Heart right ventricle (tissue), 16 donors: ENCODE data around the gene CD24. TPM values are rescaled to one million over a fixed set of nuclear protein-coding genes. Genes with fewer than 3 reads are reported as not detected.

Experiments used
- ATAC-seq, 8 donors: fragments of 200-7000 bp; cut with Tn5 transposase; one replicate each; pipeline ENCODE4 v1.9.1; 2020; ENCODE audit warnings: mild to moderate bottlenecking in 8 of 8, moderate library complexity in 8 of 8, moderate number of reproducible peaks in 1 of 8
- DNase-seq, 2 donors: peaks; one replicate each; pipeline ENCODE4 v3.0.0-alpha.2; 2020
- H3K27ac ChIP-seq, 10 donors: fragments of 200-600 bp; sonication (generic) in 2 of 10; one replicate each; pipeline versions ENCODE4 v1.5.0 to v1.8.0; 2020 to 2022; ENCODE audit warnings: mild to moderate bottlenecking in 3 of 10
- H3K27me3 ChIP-seq, 7 donors: fragments of 200-600 bp; one replicate each; pipeline ENCODE4 v1.8.0; 2021 to 2022; ENCODE audit warnings: mild to moderate bottlenecking in 2 of 7
- H3K36me3 ChIP-seq, 9 donors: fragments of 200-600 bp; sonication (generic) in 1 of 9; one replicate each; pipeline versions ENCODE4 v1.5.0 to v1.8.0; 2020 to 2022; ENCODE audit warnings: mild to moderate bottlenecking in 2 of 9
- H3K4me1 ChIP-seq, 9 donors: fragments of 200-600 bp; sonication (generic) in 1 of 9; one replicate each; pipeline versions ENCODE4 v1.5.0 to v1.8.0; 2020 to 2022; ENCODE audit warnings: mild to moderate bottlenecking in 4 of 9
- H3K4me3 ChIP-seq, 10 donors: fragments of 200-600 bp; sonication (generic) in 2 of 10; one replicate each; pipeline versions ENCODE4 v1.5.0 to v1.8.0; 2020 to 2022; ENCODE audit warnings: mild to moderate bottlenecking in 7 of 10, moderate library complexity in 2 of 10
- H3K9me3 ChIP-seq, 11 donors: fragments of 200-600 bp in 10 of 11; sonication (generic) in 2 of 11; one replicate each; pipeline versions ENCODE4 v1.5.0 to v1.8.0; 2013 to 2022; ENCODE audit warnings: mild to moderate bottlenecking in 2 of 11, control low read depth in 1 of 11, moderate library complexity in 1 of 11
- WGBS, 2 donors: extraction: QIAGEN DNeasy Blood & Tissue Kit; methylation state at CpG; one replicate each; pipeline ENCODE4 v1.1.7; 2013; ENCODE audit warnings: inconsistent platforms in 1 of 2; 5-methylcytosine and 5-hydroxymethylcytosine counted together
- intact Hi-C, 10 donors: fragments of 100-400 bp; cut with DNase I; formaldehyde crosslinking; loops; one replicate each; pipeline versions ENCODE4 v1.11.1 to v1.14.2; 2022
- polyA plus RNA-seq, 2 donors: library from polyadenylated mRNA; stranded (reverse); fragments of 200-250 nt; gene quantifications; one replicate each; pipeline ENCODE4 v1.2.3, GENCODE V29; 2013
- total RNA-seq, 10 donors: library from RNA; stranded (reverse); fragmentation: NEBNext Ultra II Directional in 3 of 10; extraction: Animal tissue kit (Norgen Biotek cat#: 25700) in 3 of 10; gene quantifications; one replicate each; pipeline versions ENCODE4 v1.2.1 to v1.2.4, GENCODE V29; 2021 to 2023
- TF ChIP-seq, protein P1 (sequence below), 9 donors: fragments of 200-600 bp; sonication (generic) in 2 of 9; IDR thresholded peaks; one replicate each; pipeline versions ENCODE4 v1.5.0 to v1.8.0; 2021 to 2022; ENCODE audit warnings: antibody characterized with exemption in 9 of 9, mild to moderate bottlenecking in 5 of 9, moderate library complexity in 1 of 9
- donor health status: Arrhythmogenic right ventricular cardiomyopathy.
- donor health status: ischemic (EF 13 %, LVEDD 7.1; RV severe dilation, severe dysfunction).
- donor health status: healthy with polysubstance abuse.
- donor health status: DM: no; HTN: yes; CAD: no.
- donor health status: DM: no; HTN: no; CAD: no.
- donor health status: ischemic (EF 25% LVEDD 6.9; RV normal size, moderate dysfunction).
- donor health status: ischemic (EF 25% LVEDD 5.7; RV mildly dilated, moderate dysfunction).
- donor health status: healthy.
- donor health status: DM: yes; HTN: yes; CAD: no.
- donor health status: Ischemic cardiomyopathy.
- donor health status: ischemic (EF 35%, LVEDD 5.7; RV mildly dilated, moderate dysfunction).
- donor health status: nonischemic (EF 11% LVEDD 7.7; RV severe dilation, severe dysfunction).
- donor health status: DM: yes; HTN: yes; CAD: no.
- donor health status: PGD.
- donor health status: ischemic (EF 29% LVEDD 5.4; RV normal size, mild dysfunction).
- donor health status: nonischemic (EF 23%, LVEDD 6.1; RV moderate dilation, normal function).

Gene CD24
- total and polyA plus RNA-seq, 12 donors: 0.17 to 1.6 (median 0.61) TPM; not detected in 2

- no peak for DNase-seq
- intact Hi-C loops: no loop called here
- WGBS, 2 donors: 60 to 61% methylated on average over 3 of the region's 3 CpGs
Measured at GRCh38 chr6:106925948-106926347, 48.6 kb downstream of the CD24 start.

DNA sequence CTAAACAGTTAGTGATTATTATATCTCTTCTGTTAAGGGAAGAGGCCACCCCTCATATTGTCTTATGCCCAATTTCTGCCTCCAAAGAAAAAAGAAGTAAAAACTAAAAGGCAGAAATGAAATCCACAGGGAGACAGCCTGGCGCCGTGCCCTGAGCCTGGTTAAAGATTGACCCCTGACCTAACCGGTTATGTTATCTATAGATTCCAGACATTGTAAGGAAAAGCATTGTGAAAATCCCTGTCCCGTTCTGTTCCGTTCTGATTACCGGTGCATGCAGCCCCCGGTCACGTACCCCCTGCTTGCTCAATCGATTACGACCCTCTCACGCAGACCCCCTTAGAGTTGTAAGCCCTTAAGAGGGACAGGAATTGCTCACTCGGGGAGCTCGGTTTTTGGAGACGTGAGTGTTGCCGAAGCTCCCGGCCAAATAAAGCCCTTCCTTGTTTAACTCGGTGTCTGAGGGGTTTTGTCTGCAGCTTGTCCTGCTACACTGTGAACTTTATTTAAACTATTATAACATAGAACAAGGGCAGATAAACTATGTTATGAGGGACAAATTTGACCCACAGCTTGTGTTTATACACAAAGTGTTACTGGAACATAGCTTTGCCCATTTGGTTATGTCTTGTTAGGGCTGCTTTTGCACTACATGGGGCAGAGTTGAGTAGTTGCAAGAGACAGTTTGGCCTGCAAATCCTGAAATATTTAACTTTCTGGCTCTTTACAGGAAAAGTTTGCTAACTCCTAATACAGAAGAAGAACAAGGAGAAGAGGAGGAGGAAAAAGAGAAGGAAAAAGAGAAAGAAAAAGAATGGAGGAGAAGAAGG, 49.6 kb downstream of the CD24 start:
- TF ChIP-seq, protein P1, sequence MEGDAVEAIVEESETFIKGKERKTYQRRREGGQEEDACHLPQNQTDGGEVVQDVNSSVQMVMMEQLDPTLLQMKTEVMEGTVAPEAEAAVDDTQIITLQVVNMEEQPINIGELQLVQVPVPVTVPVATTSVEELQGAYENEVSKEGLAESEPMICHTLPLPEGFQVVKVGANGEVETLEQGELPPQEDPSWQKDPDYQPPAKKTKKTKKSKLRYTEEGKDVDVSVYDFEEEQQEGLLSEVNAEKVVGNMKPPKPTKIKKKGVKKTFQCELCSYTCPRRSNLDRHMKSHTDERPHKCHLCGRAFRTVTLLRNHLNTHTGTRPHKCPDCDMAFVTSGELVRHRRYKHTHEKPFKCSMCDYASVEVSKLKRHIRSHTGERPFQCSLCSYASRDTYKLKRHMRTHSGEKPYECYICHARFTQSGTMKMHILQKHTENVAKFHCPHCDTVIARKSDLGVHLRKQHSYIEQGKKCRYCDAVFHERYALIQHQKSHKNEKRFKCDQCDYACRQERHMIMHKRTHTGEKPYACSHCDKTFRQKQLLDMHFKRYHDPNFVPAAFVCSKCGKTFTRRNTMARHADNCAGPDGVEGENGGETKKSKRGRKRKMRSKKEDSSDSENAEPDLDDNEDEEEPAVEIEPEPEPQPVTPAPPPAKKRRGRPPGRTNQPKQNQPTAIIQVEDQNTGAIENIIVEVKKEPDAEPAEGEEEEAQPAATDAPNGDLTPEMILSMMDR (IDR thresholded peaks at IDR 0.05): no peak
- no peak overlapping the region for H3K27ac ChIP-seq
- no peak overlapping the region for H3K4me3 ChIP-seq
- H3K27me3 ChIP-seq: peaks cover 0 to 32% (median 8%) of the 10 kb centered on the region in 7 donors
- H3K4me1 ChIP-seq: no peaks in the 10 kb centered on the region
- DNase-seq (no peak), ATAC-seq (no peak)
- no peaks in the 10 kb centered on the region for H3K36me3 ChIP-seq
- intact Hi-C loops: no loop called here
- 12 to 14% methylated on average over 17 of the region's 17 CpGs for WGBS, 2 donors
- H3K9me3 ChIP-seq: no peaks in the 10 kb centered on the region

More at GRCh38 chr6:106925948-106926347, 48.6 kb downstream of the CD24 start:
- no peaks in the 10 kb centered on the region for H3K36me3 ChIP-seq
- no peaks in the 10 kb centered on the region for H3K4me1 ChIP-seq
- TF ChIP-seq, protein P1 (IDR thresholded peaks at IDR 0.05): no peak
- peaks cover 0 to 28% (median 8%) of the 10 kb centered on the region in 7 donors for H3K27me3 ChIP-seq
- H3K27ac ChIP-seq: no peak overlapping the region
- no peaks in the 10 kb centered on the region for H3K9me3 ChIP-seq
- no peak for ATAC-seq
- H3K4me3 ChIP-seq: no peak overlapping the region

- no peak for DNase-seq
- H3K4me1 ChIP-seq: no peaks in the 10 kb centered on the region
- TF ChIP-seq, protein P1 (IDR thresholded peaks at IDR 0.05): no peak
- no peak for ATAC-seq
- no peak overlapping the region for H3K27ac ChIP-seq
- no peak overlapping the region for H3K4me3 ChIP-seq
- H3K36me3 ChIP-seq: no peaks in the 10 kb centered on the region
- H3K27me3 ChIP-seq: peaks cover 0 to 34% (median 8%) of the 10 kb centered on the region in 7 donors
- 70 to 73% methylated on average over 4 of the region's 4 CpGs for WGBS, 2 donors
- no peaks in the 10 kb centered on the region for H3K9me3 ChIP-seq
- intact Hi-C loops: no loop called here
Measured at GRCh38 chr6:106922626-106923025, 51.9 kb downstream of the CD24 start.

Other genes starting within 250 kb of the CD24 start
- gene MTRES1, start 53.5 kb upstream of the CD24 start, total RNA-seq: 10 to 100 TPM; 24.8 to 39.1 (median 35.7) TPM
- gene MTRES1, start 53.5 kb upstream of the CD24 start, polyA plus RNA-seq: 10 to 100 TPM; 26.5 to 72.1 TPM
- 1 to 10 TPM in 8 of 10 donors, under 1 TPM in 2; 0.78 to 2.3 (median 1.5) TPM for gene BEND3, start 140.8 kb upstream of the CD24 start, total RNA-seq
- gene BEND3, start 140.8 kb upstream of the CD24 start, polyA plus RNA-seq: under 1 TPM; 0.37 to 0.51 TPM